Left lung (tissue), 10 donors: ENCODE measurements around the gene SLC34A3. TPM values are rescaled to one million over a fixed set of nuclear protein-coding genes. Genes with fewer than 3 reads are reported as not detected.

Experiments
- ATAC-seq: fragments of 200-7000 bp; cut with Tn5 transposase; one replicate; pipeline ENCODE4 v1.9.1; 2020; ENCODE audit warnings: moderate library complexity
- DNase-seq, 4 donors: peaks; one replicate each; pipeline ENCODE4 v3.0.0-alpha.2; 2013 to 2020
- H3K27ac ChIP-seq, 2 donors: fragments of 200-600 bp; sonication (generic) in 1 of 2; one replicate each; pipeline versions ENCODE4 v1.5.0 to v1.8.0; 2020 to 2021
- H3K27me3 ChIP-seq, 2 donors: fragments of 200-600 bp; sonication (generic) in 1 of 2; one replicate each; pipeline versions ENCODE4 v1.5.0 to v1.8.0; 2020 to 2021
- H3K36me3 ChIP-seq, 2 donors: fragments of 200-600 bp; sonication (generic) in 1 of 2; one replicate each; pipeline versions ENCODE4 v1.5.0 to v1.8.0; 2020 to 2021
- H3K4me1 ChIP-seq, 2 donors: fragments of 200-600 bp; one replicate each; pipeline ENCODE4 v1.8.0; 2021
- H3K4me3 ChIP-seq, 2 donors: fragments of 200-600 bp; sonication (generic) in 1 of 2; one replicate each; pipeline versions ENCODE4 v1.5.0 to v1.8.0; 2020 to 2021; ENCODE audit warnings: mild to moderate bottlenecking in 1 of 2
- H3K9me3 ChIP-seq, 2 donors: fragments of 200-600 bp; sonication (generic) in 1 of 2; one replicate each; pipeline versions ENCODE4 v1.5.0 to v1.8.0; 2020 to 2021
- intact Hi-C, 2 donors: fragments of 100-400 bp; cut with DNase I; formaldehyde crosslinking; loops; one replicate each; pipeline versions ENCODE4 v1.11.2 to v1.14.2; 2022
- polyA plus RNA-seq, 6 donors: library from polyadenylated mRNA; unstranded; fragments of 120-200 nt; gene quantifications; one replicate each; pipeline ENCODE4 v1.2.1, GENCODE V29; 2013; ENCODE audit not compliant: insufficient read length in 6 of 6
- total RNA-seq, 2 donors: library from RNA; stranded (reverse); fragmentation: NEBNext Ultra II Directional; extraction: Animal tissue kit (Norgen Biotek cat#: 25700); gene quantifications; one replicate each; pipeline ENCODE4 v1.2.1, GENCODE V29; 2021
- TF ChIP-seq, protein P1 (sequence below), 2 donors: fragments of 200-600 bp; sonication (generic) in 1 of 2; IDR thresholded peaks; one replicate each; pipeline versions ENCODE4 v1.5.0 to v1.8.0; 2021; ENCODE audit warnings: antibody characterized with exemption in 2 of 2
- donor health status: DM: no; HTN: yes; CAD: no.
- donor health status: DM: no; HTN: no; CAD: no.

Gene SLC34A3
- total and polyA plus RNA-seq, 8 donors: 0.12 to 2.8 (median 1.7) TPM; not detected in 1

DNA sequence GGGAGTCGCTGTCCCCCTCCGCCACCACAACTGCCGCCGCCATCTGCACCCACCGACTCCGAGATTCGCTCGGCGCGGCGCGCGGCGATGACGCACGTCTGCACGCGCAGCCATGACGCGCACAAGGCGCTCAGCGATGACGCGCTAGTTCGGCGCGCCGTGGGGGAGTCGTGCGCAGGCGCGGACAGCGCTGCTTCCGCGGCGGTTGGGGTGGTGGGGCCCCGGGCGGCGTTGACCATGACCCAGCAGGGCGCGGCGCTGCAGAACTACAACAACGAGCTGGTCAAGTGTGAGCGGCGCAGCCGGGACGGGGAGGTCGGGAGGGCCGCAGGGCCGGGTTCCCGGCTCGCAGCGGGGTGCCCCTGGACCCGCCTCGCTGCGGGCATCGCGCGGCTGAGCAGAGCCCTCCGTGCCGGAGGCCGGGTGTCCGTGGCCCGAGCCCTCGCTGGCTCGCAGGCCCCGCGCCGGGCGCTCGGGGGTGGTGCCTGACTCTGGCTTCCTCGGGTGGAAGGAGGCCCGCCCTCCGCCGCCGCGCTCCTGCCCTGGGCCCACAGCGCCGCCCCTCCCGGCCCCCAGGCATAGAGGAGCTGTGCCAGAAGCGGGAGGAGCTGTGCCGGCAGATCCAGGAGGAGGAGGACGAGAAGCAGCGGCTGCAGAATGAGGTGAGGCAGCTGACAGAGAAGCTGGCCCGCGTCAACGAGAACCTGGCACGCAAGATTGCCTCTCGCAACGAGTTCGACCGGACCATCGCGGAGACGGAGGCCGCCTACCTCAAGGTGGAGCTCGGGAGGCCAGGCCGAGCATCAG is 42.0 kb upstream of the SLC34A3 start, which contains the start of the genes ANAPC2 and SSNA1:
Gene ANAPC2, minus strand, starts transcription at position 71 of the 807 bp plus-strand sequence. Its CDS starts 28 bp downstream, at position 43.
Gene SSNA1, plus strand, starts transcription at position 187 of the 807 bp plus-strand sequence. Its CDS starts 51 bp downstream, at position 238.
- TF ChIP-seq, protein P1, sequence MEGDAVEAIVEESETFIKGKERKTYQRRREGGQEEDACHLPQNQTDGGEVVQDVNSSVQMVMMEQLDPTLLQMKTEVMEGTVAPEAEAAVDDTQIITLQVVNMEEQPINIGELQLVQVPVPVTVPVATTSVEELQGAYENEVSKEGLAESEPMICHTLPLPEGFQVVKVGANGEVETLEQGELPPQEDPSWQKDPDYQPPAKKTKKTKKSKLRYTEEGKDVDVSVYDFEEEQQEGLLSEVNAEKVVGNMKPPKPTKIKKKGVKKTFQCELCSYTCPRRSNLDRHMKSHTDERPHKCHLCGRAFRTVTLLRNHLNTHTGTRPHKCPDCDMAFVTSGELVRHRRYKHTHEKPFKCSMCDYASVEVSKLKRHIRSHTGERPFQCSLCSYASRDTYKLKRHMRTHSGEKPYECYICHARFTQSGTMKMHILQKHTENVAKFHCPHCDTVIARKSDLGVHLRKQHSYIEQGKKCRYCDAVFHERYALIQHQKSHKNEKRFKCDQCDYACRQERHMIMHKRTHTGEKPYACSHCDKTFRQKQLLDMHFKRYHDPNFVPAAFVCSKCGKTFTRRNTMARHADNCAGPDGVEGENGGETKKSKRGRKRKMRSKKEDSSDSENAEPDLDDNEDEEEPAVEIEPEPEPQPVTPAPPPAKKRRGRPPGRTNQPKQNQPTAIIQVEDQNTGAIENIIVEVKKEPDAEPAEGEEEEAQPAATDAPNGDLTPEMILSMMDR (IDR thresholded peaks at IDR 0.05): no peak
- H3K27ac ChIP-seq: peak within 1 kb of the TSS; percentile 95 to 99
- H3K4me1 ChIP-seq: peaks cover 26 to 43% of the 10 kb centered on the region in 2 donors
- H3K36me3 ChIP-seq: peaks cover 0 to 55% of the 10 kb centered on the region in 2 donors
- intact Hi-C loops: no loop called here
- H3K4me3 ChIP-seq: peak within 1 kb of the TSS; percentile 85 to 98
- no peaks in the 10 kb centered on the region for H3K9me3 ChIP-seq
- no peaks in the 10 kb centered on the region for H3K27me3 ChIP-seq
- peak; percentile 92 to 97 (median 96) for DNase-seq
- peak; percentile 90 for ATAC-seq

- Histone ChIP-seq H3K36me3 (peaks cover 0 to 51% of the 10 kb centered on the region in 2 donors), H3K4me1 (peaks cover 26 to 43% of the 10 kb centered on the region in 2 donors), H3K27me3 (no peaks in the 10 kb centered on the region), H3K27ac (peak overlapping the region; percentile 95 to 99), H3K4me3 (peak overlapping the region; percentile 85 to 98), H3K9me3 (no peaks in the 10 kb centered on the region)
- no peak for DNase-seq
- peak; percentile 2 for ATAC-seq
- intact Hi-C loops: no loop called here
- TF ChIP-seq, protein P1 (IDR thresholded peaks at IDR 0.05): no peak
These were observed 41.1 kb upstream of the SLC34A3 start for GRCh38 chr9:137189297-137190295.

- TF ChIP-seq, protein P1 (IDR thresholded peaks at IDR 0.05): no peak
- Histone ChIP-seq H3K9me3 (no peaks in the 10 kb centered on the region), H3K27ac (peak overlapping the region in 1 of 2 donors; percentile 15), H3K36me3 (peaks cover 0 to 43% of the 10 kb centered on the region in 2 donors), H3K4me3 (peak overlapping the region in 1 of 2 donors; percentile 98), H3K27me3 (no peaks in the 10 kb centered on the region), H3K4me1 (peaks cover 26 to 48% of the 10 kb centered on the region in 2 donors)
- ATAC-seq (no peak), DNase-seq (no peak)
- intact Hi-C loops: no loop called here
These were observed 40.3 kb upstream of the SLC34A3 start for GRCh38 chr9:137190315-137190856.

- Histone ChIP-seq H3K36me3 (peaks cover 0 to 34% of the 10 kb centered on the region in 2 donors), H3K4me1 (peaks cover 26 to 44% of the 10 kb centered on the region in 2 donors), H3K27me3 (no peaks in the 10 kb centered on the region), H3K9me3 (no peaks in the 10 kb centered on the region), H3K27ac (no peak overlapping the region), H3K4me3 (no peak overlapping the region)
- intact Hi-C loops: no loop called here
- DNase-seq: no peak
- ATAC-seq: no peak
- TF ChIP-seq, protein P1 (IDR thresholded peaks at IDR 0.05): no peak
These were observed 39.5 kb upstream of the SLC34A3 start for GRCh38 chr9:137191245-137191644.
